MV-4-11 (cell line): Measurements from ENCODE around the gene UNC93B1.
"Not testable (repeated sequence)": the region's sequence is repeated elsewhere in the genome, so short reads cannot be mapped to it uniquely, and the experiment has no call there.

ENCODE experiments used
- DNase-seq: peaks from one replicate; lab custom pipeline; 2025; lab: John Stamatoyannopoulos, UW

The UNC93B1 gene

DNA sequence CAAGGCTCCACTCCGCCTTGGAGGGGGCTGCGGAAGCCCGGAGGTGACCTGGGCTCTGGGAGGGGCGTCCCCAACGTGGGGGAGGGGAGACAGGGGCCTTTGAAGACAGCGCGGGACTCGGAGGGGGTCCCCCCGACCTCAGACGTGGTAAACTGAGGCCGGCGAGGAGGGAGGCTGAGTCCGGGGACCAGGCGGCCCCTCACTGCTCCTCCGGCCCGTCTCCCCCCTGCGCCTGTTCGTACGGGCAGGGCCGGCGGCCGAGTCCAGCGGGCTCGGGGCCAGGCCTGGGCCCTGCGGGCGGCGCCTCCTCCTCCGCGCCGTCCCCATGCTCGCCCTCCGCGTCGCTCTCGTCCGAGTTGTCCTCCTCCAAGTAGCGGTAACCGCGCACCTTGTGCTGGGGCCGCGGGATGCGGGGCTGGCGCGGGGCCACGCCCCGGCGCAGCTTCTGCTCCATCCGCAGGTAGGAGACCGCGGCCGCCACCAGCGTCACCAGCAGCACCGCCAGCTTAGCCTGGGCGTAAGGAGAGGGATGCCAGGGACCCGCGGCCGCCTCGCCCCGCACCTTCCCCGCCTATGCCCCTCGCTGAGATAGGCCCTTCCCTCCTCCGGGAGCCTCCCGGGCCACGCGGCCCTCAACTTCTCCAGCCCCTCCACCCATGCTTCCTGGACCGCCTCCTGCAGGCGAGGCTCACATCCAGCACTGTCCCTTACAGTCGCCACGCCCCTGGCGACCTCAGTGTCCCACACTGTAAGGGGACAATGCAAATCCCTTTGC is 12.4 kb downstream of the UNC93B1 start:
- not testable (repeated sequence) for DNase-seq

GRCh38 chr11:67990546-67991346 is 13.2 kb downstream of the UNC93B1 start:
- not testable (repeated sequence) for DNase-seq

DNA sequence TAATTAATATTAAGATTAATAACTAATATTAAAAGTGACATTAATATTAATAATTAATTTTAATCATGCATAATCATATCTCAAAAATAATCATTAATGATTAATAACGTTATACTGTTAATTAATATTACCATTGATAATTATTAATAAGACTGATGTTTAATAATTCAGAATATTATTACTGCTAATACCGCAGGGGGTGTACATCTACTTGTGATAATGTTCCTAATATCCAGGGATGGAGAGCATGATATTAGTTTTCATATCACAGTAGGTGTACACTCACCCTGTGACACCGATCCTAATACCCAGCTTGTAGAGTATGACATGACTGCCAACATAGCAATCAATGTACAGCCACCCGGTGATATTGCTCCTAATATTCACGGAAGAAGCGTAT is 18.6 kb downstream of the UNC93B1 start:
- not testable (repeated sequence) for DNase-seq

DNA sequence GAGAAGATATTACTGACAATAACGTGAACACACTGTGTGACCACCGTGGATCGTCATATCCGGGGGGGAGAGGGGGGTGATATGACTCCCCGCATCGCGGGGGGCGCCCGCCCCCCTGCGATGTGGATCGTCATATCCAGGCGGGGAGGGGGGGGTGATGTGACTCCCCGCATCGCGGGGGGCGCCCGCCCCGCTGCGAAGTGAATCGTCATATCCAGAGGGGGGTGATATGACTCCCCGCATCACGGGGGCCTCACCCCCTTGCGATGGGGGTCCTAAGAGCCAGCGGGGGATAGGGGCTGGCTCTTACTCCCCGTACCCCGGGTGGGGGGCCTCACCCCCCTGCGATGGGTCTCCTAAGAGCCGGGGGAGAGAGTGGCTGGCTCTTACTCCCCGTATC is 19.9 kb downstream of the UNC93B1 start:
- no peak for DNase-seq

DNA sequence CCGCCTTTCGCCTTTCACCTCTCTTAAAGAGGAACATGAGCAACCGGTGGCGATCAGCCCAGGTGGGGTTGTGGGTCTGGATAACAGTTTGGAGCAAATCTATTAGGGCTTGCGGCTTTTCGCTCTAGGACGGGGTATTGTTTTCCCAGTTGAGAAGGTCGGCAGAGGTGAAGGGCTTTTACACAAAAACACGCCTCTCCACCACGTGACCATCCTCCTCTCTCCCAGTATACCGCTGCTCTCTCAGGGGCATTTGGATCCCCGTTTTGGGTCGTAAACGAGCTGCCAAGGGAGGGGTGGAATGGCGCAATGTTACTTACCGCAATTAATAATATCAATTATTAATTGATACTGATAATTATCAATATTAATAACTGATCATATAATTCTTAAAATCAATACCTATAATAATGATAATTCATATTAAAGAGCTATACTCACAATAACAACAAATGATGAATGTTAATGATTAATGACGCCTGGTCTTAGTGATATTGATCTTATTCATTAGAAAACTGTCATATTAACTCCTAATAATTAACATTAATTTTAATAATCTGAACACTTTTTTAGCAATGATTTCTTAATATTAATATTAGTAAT is 21.5 kb downstream of the UNC93B1 start:
- DNase-seq = not testable (repeated sequence)

DNA sequence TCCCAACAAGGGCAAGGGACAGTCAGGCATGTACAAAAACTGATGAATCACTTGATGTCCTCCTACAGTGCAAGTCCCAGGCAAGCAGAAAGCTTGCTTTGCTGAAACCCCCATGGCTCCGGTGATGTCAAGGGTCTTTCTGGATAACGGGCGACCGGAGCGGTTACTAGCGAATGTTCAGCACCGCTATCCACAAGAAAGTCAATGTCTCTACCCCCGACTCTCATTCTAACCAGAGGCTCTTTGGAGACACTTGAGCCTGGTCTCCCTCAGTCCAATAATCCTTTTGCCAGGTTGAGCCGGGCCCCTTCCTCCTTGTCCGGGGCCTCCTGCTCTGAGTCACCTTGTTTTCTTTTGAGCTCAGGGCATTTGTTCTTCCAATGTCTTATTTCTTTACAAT is 22.7 kb downstream of the UNC93B1 start:
- DNase-seq = not testable (repeated sequence)

DNA sequence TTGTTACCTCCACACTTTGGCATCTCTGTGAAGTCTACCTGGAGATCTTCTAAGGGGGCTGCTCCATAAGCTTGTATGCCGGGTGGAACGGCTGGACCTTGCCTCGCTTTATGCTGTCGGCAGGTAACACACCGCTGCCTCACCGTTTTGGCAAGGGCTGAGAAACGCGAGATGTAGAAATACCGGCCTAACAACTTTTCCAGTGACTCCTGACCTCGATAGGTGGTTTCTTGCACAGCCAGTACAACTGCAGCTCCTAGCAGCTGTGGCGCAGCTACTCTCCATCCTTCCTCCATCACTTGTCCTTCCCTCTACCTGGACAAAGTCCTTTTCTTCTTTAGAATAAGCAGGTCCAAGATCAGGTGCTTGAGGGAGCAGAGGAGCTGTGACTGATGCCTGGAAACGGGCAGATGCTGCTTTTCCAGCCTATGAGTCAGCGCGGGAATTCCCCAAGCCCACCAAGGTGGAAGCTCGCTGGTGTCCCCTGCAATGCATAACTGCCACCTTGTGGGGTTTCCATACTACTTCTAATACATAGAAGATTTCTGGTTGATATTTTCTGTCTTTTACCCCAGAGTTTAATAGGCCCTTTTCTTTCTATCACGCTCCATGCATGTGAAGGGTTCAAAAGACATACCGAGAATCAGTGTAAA is 25.0 kb downstream of the UNC93B1 start:
- DNase-seq = not testable (repeated sequence)

DNA sequence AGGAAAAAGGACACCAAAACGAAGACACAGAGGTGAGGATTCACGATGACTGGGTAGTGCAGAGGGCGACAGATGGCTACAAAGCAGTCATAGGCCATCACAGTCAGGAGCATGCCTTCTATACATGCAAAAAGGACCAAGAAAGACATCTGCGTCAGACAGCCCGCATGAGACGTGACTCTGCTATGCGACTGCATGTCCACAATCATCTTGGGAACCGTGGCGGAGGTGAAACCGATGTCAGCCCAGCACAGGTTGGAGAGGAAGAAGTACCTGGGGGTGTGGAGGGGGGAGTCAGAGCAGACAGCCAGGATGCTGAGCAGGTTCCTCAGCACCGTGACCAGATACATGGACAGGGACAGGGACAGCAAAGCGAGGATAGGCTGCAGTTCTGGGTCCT is 29.2 kb downstream of the UNC93B1 start:
- not testable (repeated sequence) for DNase-seq

DNA sequence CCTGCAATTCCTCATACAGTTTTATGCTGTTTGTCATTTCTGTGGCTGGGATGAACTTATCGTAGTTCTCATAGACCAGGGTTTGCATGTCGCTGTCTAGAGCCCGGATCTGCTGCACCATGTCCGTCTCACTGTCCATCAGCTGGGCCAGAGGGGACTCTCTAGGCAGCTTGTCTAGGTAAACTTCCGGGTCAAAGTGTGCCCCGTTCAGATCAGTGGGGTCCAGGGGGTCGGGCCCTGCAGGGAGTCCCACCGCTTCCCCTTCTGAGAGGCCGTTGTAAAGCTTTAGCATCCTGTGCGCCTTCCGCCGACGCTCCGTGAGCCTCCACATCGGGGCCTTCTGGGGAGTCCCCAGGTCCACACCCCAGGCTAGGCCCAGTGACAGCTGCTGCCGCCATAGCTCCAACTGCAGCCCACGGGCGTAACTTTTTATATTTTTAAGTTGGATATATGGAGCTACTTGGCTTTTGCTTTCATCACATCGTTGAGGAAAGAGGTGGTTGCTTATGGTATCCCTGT is 38.0 kb downstream of the UNC93B1 start:
- DNase-seq = not testable (repeated sequence)

DNA sequence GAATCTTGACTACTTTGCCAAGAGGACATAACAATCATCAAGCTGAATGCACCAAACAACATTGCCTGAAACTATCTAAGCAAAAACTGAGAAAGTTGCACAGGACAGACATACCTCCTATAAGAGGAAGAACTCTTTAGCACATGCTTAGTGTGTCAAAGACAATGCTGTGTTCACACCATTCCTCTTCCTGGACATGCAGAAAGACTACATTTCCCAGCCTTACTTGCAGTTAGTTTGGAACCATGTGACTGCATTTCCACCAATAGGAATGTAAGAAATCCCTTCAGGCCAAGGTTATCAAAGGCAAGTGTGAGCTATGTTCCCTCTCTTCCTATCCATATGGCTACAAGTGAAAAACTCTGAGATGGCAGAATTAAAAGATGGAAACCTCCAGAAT is 39.2 kb downstream of the UNC93B1 start:
- not testable (repeated sequence) for DNase-seq

DNA sequence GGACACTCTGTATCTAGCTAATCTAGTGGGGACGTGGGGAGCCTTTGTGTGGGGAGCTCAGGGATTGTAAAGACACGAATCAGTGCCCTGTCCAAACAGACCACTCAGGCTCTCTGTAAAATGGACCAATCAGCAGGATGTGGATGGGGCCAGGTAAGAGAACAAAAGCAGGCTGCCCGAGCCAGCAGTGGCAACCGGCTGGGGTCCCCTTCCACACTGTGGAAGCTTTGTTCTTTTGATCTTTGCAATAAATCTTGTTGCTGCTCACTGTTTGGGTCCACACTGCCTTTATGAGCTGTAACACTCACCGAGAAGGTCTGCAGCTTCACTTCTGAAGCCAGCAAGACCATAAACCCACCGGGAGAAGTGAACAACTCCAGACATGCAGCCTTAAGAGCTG is 40.0 kb downstream of the UNC93B1 start:
- not testable (repeated sequence) for DNase-seq

GRCh38 chr11:67963217-67963616 is 40.7 kb downstream of the UNC93B1 start:
- DNase-seq = not testable (repeated sequence)

GRCh38 chr11:67956236-67956635 is 47.7 kb downstream of the UNC93B1 start:
- not testable (repeated sequence) for DNase-seq

GRCh38 chr11:67955461-67956007 is 48.4 kb downstream of the UNC93B1 start:
- DNase-seq = peak; percentile 4

DNA sequence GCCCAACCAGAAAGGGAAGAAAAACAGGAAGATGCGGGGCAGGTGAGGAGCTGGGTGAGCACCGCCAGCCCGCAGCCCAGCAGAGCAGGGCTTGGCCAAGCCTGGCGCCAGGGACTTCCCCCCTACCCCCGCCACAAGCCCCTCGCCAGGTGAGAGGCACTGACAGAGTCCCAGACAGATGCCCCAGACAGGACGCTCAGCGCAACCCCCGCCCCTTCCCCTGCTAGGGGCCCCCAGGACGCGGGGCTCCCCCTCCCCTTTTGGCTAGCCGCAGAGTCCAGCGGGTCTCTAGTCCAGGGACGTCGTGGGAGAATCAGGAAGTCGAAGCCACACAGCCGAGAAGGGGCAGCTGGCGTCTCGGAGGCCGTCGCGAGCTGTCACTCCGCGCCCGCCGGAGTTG is 48.9 kb downstream of the UNC93B1 start:
- DNase-seq = not testable (repeated sequence)

- not testable (repeated sequence) for DNase-seq
Observed at GRCh38 chr11:67954251-67954650, 49.6 kb downstream of the UNC93B1 start.

- not testable (repeated sequence) for DNase-seq
Observed at GRCh38 chr11:67950705-67951104, 53.2 kb downstream of the UNC93B1 start.

DNA sequence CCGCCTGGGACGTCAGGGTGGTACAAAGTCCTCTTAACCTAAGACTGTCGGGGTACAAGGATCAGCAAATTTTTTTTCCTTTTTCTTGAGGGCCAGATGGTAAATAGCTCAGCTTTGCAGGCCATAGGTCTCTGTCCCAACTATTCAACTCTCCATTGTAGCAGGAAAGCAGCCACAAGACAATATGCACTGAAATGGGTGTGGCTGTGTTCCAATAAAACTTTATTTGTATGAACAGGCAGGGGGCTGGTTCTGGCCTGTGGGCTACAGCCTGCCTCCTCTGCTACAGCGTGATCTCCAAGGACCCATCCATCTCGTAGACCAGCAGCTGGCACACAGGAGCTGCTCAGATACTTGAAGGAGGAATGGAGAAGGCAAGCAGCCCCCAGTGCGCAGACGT is 56.1 kb downstream of the UNC93B1 start:
- not testable (repeated sequence) for DNase-seq

GRCh38 chr11:67946403-67946802 is 57.5 kb downstream of the UNC93B1 start:
- DNase-seq = not testable (repeated sequence)

DNA sequence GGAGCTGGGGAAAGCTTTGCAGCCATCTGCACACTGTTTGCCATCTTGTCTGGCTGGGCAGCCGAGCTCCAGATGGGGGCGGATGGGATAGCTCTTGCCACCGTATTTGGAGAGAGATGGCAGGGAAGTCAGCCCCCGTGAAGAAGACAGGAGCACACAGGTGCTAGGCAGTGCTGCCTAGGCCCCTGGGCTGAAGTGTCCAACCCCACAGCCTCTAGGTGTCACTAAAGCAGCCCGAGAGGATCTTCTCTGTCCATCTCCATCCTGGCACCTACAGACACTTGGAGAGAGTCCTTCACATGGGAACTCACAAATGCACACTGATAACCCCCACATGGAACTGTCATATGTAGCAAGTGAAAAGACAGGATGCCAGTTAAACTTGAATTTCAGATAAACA is 60.5 kb downstream of the UNC93B1 start:
- not testable (repeated sequence) for DNase-seq
